ENCODE results near the gene SELE.

The SELE gene

GRCh38 chr1:169682071-169682470, 51.8 kb downstream of the SELE start:
- no peak for DNase-seq

- DNase-seq: no peak
Measured at GRCh38 chr1:169681140-169681539, 52.7 kb downstream of the SELE start.

DNA sequence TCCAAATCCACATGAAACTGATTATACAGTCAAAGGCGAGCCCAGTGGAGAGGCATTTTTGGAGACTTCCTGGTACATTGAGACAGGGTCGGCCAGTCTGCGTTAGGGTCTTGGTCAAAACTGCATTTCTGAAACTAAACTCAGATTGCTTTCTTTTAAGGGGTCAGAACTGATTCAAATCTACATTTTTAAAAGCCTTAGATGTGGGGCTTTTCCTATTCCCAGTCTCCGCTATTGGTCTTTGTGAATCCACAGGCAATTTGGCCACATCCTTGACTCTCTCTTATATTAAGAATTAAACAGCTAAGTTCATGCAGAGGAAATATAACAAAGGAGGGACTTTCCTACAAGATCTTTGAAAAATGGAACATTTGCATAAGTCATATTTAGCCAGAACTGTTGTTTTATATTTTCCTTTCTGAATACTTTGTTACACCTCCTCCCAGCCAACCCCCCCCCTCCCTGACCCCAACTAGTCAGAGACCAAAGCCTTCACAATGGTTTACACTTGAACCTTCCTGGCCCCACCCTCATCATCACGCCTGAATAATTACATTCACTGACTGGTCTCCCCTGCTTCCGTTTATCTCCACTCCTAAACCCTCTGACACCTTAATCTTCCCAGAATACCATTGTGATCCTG, 53.4 kb downstream of the SELE start:
- DNase-seq: no peak

DNA sequence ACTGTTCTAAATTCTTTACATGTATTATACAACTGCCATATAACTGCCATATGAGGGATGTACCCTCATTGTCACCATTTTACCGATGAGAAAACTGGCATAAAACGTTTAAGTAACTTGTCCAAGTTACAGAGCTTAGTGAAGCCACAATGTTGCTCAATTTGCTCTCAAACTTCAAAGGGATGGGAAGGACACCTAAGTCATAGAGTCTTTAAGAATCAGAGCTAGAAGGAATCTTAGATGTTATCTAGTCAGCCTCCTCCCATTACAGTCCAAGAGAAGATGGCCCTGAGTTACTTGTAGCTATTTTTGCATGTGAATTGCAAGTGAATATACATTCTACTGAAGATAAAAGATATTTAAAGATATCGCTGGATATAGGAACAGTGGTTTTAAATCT, 54.2 kb downstream of the SELE start:
- DNase-seq: no peak

- peak; percentile 90 for DNase-seq
Measured at GRCh38 chr1:169676001-169676400, 57.9 kb downstream of the SELE start.
